ENCODE results near the gene PCDHGA1. TPM values are rescaled to one million over a fixed set of nuclear protein-coding genes. Genes with fewer than 3 reads are reported as not detected.
"Not testable (repeated sequence)": the region's sequence is repeated elsewhere in the genome, so short reads cannot be mapped to it uniquely, and the experiment has no call there.

Gene PCDHGA1
- total and polyA plus RNA-seq, 4 experiments from 2014 or later = 0.58 to 0.78 TPM; not detected in 2

- peak overlapping the region; percentile 14 to 51 for H3K4me3 ChIP-seq (ENCODE audit: low read length in 2 of 2)
- peaks cover 38 to 60% of the 10 kb centered on the region in 2 donors for H3K27me3 Mint-ChIP-seq
- peaks cover 11 to 20% (median 14%) of the 10 kb centered on the region in 4 donors for H3K4me1 Mint-ChIP-seq
- H3K4me3 Mint-ChIP-seq = peak overlapping the region; percentile 81 to 92 (median 89)
- peaks cover 8% of the 10 kb centered on the region for H3K4me1 ChIP-seq (ENCODE audit: insufficient read depth, low read length)
- H3K9me3 ChIP-seq (ENCODE audit: control insufficient read depth in 1 of 2, low read length in 2 of 2) = no peaks in the 10 kb centered on the region
- no peak for DNase-seq
- peak overlapping the region in 3 of 7 donors; percentile 69 to 87 (median 78) for H3K27ac Mint-ChIP-seq
- no peak overlapping the region for H3K27ac ChIP-seq (ENCODE audit: low read depth, low read length)
- peaks cover 3 to 58% (median 46%) of the 10 kb centered on the region in 8 donors for H3K9me3 Mint-ChIP-seq
- no peaks in the 10 kb centered on the region for H3K36me3 ChIP-seq (ENCODE audit: insufficient read depth, low read length)
- ChIA-PET POLR2A (ENCODE audit: partially characterized antibody) (interaction anchor here (1.0 to 2.2 kb wide), 4 partner anchors 93 to 151 kb away, joined by 3 to 11 read pairs (median 4); partner anchors contain the start of gene TAF7), CTCF (ENCODE audit: partially characterized antibody) (interaction anchor here (0.7 to 4.6 kb wide), 18 partner anchors 17 to 179 kb away, joined by 3 to 37 read pairs (median 7); partner anchors contain the start of genes PCDHGA12, PCDHGB5 and TAF7)
- H3K27me3 ChIP-seq (ENCODE audit: insufficient read depth, low read length) = peaks cover 26% of the 10 kb centered on the region
- peaks cover 16 to 19% of the 10 kb centered on the region in 2 donors for H3K36me3 Mint-ChIP-seq
- intact Hi-C loops (cut with micrococcal nuclease) = loop anchor here (1.0 to 10.0 kb wide), 4 partner anchors 89 to 151 kb away; partner anchors contain the start of gene TAF7
Measured at GRCh38 chr5:141413540-141414069, 83.3 kb downstream of the PCDHGA1 start.

GRCh38 chr5:141414548-141415274, 84.4 kb downstream of the PCDHGA1 start:
- H3K9me3 Mint-ChIP-seq = peaks cover 2 to 54% (median 45%) of the 10 kb centered on the region in 8 donors
- H3K36me3 ChIP-seq (ENCODE audit: insufficient read depth, low read length); H3K27ac ChIP-seq (ENCODE audit: low read depth, low read length); H3K4me3 ChIP-seq (ENCODE audit: low read length in 2 of 2); H3K4me1 ChIP-seq (ENCODE audit: insufficient read depth, low read length); H3K9me3 ChIP-seq (ENCODE audit: control insufficient read depth in 1 of 2, low read length in 2 of 2); POLR2A ChIA-PET (ENCODE audit: partially characterized antibody); DNase-seq: not testable (repeated sequence)
- peaks cover 36 to 56% of the 10 kb centered on the region in 2 donors for H3K27me3 Mint-ChIP-seq
- CTCF ChIA-PET (ENCODE audit: partially characterized antibody) = interaction anchor here (2.2 to 4.6 kb wide), 4 partner anchors 16 to 99 kb away, joined by 7 to 37 read pairs (median 15); partner anchors contain the start of genes PCDHGA12 and PCDHGB5
- peak overlapping the region in 1 of 7 donors; percentile 78 for H3K27ac Mint-ChIP-seq
- H3K4me1 Mint-ChIP-seq = peaks cover 11 to 20% (median 14%) of the 10 kb centered on the region in 4 donors
- intact Hi-C loops (cut with micrococcal nuclease) = loop anchor here (10.0 kb wide), 1 partner anchor 90 kb away; the partner anchor contains the start of gene TAF7
- peak overlapping the region in 7 of 8 donors; percentile 1 to 50 (median 34) for H3K4me3 Mint-ChIP-seq
- peaks cover 19% of the 10 kb centered on the region in 2 donors for H3K36me3 Mint-ChIP-seq
- peaks cover 28% of the 10 kb centered on the region for H3K27me3 ChIP-seq (ENCODE audit: insufficient read depth, low read length)

GRCh38 chr5:141415275-141415618, 84.9 kb downstream of the PCDHGA1 start:
- Mint-ChIP-seq H3K27ac (peak overlapping the region in 1 of 7 donors; percentile 46), H3K4me3 (peak overlapping the region in 4 of 8 donors; percentile 34 to 71 (median 54)), H3K27me3 (peaks cover 34 to 56% of the 10 kb centered on the region in 2 donors), H3K9me3 (peaks cover 2 to 55% (median 46%) of the 10 kb centered on the region in 8 donors), H3K36me3 (peaks cover 17 to 20% of the 10 kb centered on the region in 2 donors), H3K4me1 (peaks cover 11 to 20% (median 13%) of the 10 kb centered on the region in 4 donors)
- peaks cover 32% of the 10 kb centered on the region for H3K27me3 ChIP-seq (ENCODE audit: insufficient read depth, low read length)
- intact Hi-C loops (cut with micrococcal nuclease) = loop anchor here (10.0 kb wide), 1 partner anchor 90 kb away; the partner anchor contains the start of gene TAF7
- POLR2A ChIA-PET (ENCODE audit: partially characterized antibody); H3K27ac ChIP-seq (ENCODE audit: low read depth, low read length); H3K9me3 ChIP-seq (ENCODE audit: control insufficient read depth in 1 of 2, low read length in 2 of 2); H3K36me3 ChIP-seq (ENCODE audit: insufficient read depth, low read length); DNase-seq; H3K4me3 ChIP-seq (ENCODE audit: low read length in 2 of 2); H3K4me1 ChIP-seq (ENCODE audit: insufficient read depth, low read length): not testable (repeated sequence)
- CTCF ChIA-PET (ENCODE audit: partially characterized antibody) = interaction anchor here (3.1 to 4.6 kb wide), 2 partner anchors 15 to 98 kb away, joined by 14 to 37 read pairs; partner anchors contain the start of gene PCDHGA12

- intact Hi-C loops (cut with micrococcal nuclease) = loop anchor here (10.0 kb wide), 1 partner anchor 93 kb away; the partner anchor contains the start of gene TAF7
- H3K27me3 Mint-ChIP-seq = peaks cover 43 to 69% of the 10 kb centered on the region in 2 donors
- Histone ChIP-seq H3K27me3 (ENCODE audit: insufficient read depth, low read length) (peaks cover 48% of the 10 kb centered on the region), H3K4me1 (ENCODE audit: insufficient read depth, low read length) (peaks cover 16% of the 10 kb centered on the region)
- ChIA-PET POLR2A (ENCODE audit: partially characterized antibody) (interaction anchor here (2.1 kb wide), 1 partner anchor 98 kb away, joined by 4 read pairs; no protein-coding TSS in a partner anchor), CTCF (ENCODE audit: partially characterized antibody) (interaction anchor here (1.0 to 3.1 kb wide), 7 partner anchors 12 to 146 kb away, joined by 3 to 9 read pairs (median 6); partner anchors contain the start of gene PCDHGA12)
- peak within 1 kb of the TSS; percentile 61 to 79 (median 69) for H3K4me3 Mint-ChIP-seq
- H3K4me3 ChIP-seq (ENCODE audit: low read length in 2 of 2); H3K36me3 ChIP-seq (ENCODE audit: insufficient read depth, low read length); H3K9me3 ChIP-seq (ENCODE audit: control insufficient read depth in 1 of 2, low read length in 2 of 2); DNase-seq; H3K27ac ChIP-seq (ENCODE audit: low read depth, low read length): not testable (repeated sequence)
- H3K9me3 Mint-ChIP-seq = peaks cover 6 to 70% (median 62%) of the 10 kb centered on the region in 8 donors
- peaks cover 12 to 24% (median 16%) of the 10 kb centered on the region in 4 donors for H3K4me1 Mint-ChIP-seq
- peaks cover 23 to 33% of the 10 kb centered on the region in 2 donors for H3K36me3 Mint-ChIP-seq
- H3K27ac Mint-ChIP-seq = peak within 1 kb of the TSS in 3 of 7 donors; percentile 32 to 70 (median 66)
Measured at GRCh38 chr5:141417494-141418172, 87.3 kb downstream of the PCDHGA1 start, which contains the start of gene PCDHGB7. Gene PCDHGB7, plus strand, starts transcription at chr5:141417677. Its CDS starts 183 bp downstream, at chr5:141417860.

GRCh38 chr5:141419074-141419880, 89.0 kb downstream of the PCDHGA1 start:
- Histone ChIP-seq H3K36me3 (ENCODE audit: insufficient read depth, low read length) (no peaks in the 10 kb centered on the region), H3K4me1 (ENCODE audit: insufficient read depth, low read length) (peaks cover 8% of the 10 kb centered on the region), H3K4me3 (ENCODE audit: low read length in 2 of 2) (no peak overlapping the region), H3K27me3 (ENCODE audit: insufficient read depth, low read length) (peaks cover 48% of the 10 kb centered on the region), H3K9me3 (ENCODE audit: control insufficient read depth in 1 of 2, low read length in 2 of 2) (peaks cover 0 to 4% of the 10 kb centered on the region in 2 donors), H3K27ac (ENCODE audit: low read depth, low read length) (no peak overlapping the region)
- Mint-ChIP-seq H3K4me3 (peak overlapping the region in 7 of 8 donors; percentile 17 to 75 (median 28)), H3K9me3 (peaks cover 4 to 74% (median 63%) of the 10 kb centered on the region in 8 donors), H3K27ac (peak overlapping the region in 4 of 7 donors; percentile 32 to 91 (median 75)), H3K36me3 (peaks cover 22 to 26% of the 10 kb centered on the region in 2 donors), H3K27me3 (peaks cover 44 to 61% of the 10 kb centered on the region in 2 donors), H3K4me1 (peaks cover 4 to 11% (median 6%) of the 10 kb centered on the region in 4 donors)
- ChIA-PET CTCF (ENCODE audit: partially characterized antibody) (interaction anchor here (0.9 to 3.1 kb wide), 3 partner anchors 93 to 145 kb away, joined by 5 to 9 read pairs (median 6); no protein-coding TSS in a partner anchor), POLR2A (ENCODE audit: partially characterized antibody) (no interaction called here)
- no peak for DNase-seq
- intact Hi-C loops (cut with micrococcal nuclease) = loop anchor here (10.0 kb wide), 1 partner anchor 94 kb away; the partner anchor contains the start of gene TAF7
